ENCODE measurements around the gene ARHGAP4.
A peak's percentile ranks its signal among the peaks of the same experiment; 100 is the strongest.

Gene ARHGAP4

DNA sequence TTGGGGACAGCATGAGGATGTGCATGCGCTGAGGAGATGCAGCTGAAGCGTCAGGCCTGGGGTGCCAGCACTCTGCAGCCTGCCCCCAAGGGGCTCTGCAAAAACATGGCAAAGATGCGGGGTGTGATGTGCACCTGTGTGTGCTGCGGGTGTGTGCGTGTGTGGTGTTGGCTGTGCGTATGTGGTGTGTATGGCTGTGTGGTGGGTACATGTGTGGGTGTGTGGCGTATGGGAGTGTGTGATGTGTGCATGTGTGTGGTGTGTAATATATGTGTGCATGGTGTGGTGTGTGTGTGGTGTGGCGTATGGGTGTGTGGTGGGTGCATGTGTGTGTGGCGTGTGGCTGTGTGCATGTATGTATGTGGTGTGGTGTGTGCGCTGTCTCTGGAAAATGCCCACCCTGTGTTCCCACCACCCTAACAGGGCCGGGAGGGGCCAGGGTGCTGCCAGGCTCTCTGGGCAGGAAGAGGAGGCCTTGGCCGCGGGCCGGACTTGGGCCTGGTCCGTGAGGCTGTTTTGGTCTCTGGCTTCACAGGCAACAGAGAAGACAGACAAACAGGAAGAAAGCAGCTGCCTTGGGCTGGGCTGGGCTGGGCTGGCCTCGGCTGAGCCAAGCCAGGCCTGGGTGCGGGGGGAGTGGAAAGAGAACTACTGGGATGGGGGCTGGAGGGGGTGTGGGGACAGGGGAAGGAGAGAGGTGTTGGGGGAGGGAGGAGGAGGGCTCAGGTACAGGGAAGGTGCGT is 22.7 kb downstream of the ARHGAP4 start:
- DNase-seq, result no peak

DNA sequence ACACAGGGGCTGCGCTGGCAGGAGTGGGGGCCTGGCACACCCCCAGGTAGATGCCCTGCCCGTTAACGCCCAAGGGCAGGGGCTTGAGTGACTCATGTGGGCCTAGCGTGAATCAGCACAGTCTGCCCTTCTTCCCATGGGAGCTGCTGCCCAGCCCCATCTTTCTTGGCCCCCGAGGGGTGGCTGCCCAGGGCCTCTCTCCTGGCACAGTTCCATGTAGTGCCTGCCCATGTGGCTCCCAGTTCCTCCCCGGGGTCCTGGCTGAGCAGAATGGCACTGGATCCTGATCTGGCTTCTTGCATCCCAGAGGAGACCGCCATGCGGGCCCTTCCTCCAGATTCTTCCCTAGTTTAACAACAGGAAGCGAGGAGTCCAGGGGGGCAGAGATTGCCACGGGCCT is 23.7 kb downstream of the ARHGAP4 start:
- no peak for DNase-seq

DNA sequence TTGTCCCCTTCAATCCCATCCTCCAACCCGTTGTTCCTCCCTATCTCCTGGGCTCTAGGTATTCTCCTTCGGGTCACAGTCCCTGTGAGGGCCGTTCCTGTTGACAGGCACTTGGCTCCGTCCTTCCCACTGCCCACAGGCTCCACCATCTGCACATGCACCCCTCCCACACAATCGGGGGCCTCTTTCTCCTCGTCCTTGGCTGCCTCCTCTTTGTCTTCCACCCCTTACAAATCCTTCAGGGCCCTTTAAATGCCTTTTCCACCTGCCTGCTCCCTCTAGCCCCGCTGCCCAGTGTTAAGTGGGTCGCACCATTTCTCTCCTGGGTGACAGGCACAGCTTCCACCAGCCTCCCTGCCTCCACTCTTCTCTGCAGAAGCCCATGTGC is 24.3 kb downstream of the ARHGAP4 start:
- no peak for DNase-seq

DNA sequence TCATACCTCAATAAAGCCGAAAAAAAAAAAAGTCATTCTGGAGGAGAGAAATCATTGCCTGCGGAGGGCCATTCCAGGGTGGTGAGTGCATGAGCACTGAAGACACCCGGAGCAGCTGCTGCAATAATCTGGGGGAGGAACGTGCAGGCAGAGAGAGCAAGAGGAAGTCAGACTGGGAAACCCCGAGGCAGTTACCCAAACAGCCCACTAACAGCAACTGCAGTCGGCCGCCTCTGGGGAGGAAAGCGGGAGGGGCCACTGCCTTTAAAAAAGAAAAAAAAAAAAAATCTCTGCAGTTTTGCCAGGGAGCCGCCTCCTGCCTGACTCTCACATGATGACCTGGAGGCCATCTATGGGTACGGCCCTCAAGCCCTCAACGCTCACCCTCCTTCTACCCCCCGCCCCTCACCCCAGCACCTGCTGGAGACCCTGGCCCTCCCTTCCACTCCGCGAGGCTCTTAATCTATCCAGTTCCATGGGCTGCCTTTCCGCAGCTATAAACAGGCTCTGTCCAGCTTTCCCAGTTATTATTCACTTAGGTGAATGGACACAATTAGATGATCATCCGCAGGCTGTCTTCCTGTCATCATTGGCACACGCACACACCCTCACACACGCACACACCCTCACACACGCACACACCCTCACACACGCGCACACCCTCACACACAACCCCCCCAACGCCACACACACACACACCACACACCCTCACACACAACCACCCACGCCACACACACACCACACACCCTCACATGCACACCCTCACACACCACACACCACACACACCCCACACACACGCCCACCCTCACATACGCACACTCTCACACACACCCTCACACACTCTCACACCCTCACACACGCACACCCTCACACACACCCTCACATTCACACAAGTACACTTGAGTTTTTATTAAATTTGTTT is 25.0 kb downstream of the ARHGAP4 start:
- DNase-seq, result peak; percentile 63

DNA sequence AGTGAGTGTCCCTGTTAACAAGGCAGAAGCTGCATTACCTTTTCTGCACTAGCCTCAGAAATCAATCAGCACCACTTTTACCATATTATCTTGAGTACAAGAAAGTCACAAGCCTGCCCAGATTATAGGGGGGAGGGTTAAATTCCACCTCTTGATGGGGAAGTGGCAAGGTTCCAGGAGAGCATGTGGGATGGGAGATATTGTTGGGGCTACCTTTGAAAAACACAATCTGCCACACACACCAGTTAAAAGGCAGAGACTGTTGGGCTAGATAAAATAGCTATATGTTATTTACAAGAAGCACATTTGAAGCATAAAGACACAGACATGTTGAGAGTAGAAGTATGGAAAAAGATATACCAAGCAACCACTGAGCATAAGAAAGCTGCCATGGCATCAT is 28.2 kb downstream of the ARHGAP4 start:
- DNase-seq, result no peak

DNA sequence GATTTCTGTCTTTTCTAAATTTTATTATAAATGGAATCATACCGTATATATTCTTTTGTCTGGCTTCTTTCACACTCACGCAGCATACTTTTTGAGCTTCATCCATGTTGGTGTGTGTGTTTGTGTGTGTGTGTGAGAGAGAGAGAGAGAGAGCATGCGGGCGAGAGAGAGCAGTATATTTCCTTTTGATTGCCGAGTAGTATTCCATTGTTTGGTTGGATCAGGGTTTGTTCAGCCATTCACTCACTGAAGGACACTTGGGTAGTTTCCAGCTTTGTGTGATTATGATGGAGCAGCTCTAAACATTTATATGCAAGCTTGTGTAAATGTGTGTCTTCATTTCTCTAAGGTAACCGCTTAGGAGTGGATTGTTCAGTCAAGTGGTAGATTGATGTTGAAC is 36.9 kb downstream of the ARHGAP4 start:
- no peak for DNase-seq

DNA sequence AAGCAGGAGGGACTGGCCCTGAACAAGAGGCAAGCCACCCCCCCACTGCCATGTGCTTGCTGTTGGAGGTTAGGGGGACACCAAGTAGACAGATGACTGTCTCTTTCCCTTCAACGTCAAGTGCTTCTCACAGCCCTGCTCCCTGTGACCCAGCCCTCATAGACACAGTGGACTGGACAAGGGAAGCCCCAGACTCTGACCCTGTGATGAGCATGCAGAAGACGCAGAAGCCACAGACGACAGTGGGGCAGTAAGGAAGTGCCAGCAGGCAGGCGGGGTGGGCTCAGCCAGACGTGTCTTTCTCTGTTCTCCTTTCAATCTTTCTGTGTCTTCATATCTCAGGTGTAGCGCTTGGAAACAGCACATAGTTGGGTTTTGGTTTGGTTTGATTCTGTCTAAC is 37.7 kb downstream of the ARHGAP4 start:
- DNase-seq, result no peak

DNA sequence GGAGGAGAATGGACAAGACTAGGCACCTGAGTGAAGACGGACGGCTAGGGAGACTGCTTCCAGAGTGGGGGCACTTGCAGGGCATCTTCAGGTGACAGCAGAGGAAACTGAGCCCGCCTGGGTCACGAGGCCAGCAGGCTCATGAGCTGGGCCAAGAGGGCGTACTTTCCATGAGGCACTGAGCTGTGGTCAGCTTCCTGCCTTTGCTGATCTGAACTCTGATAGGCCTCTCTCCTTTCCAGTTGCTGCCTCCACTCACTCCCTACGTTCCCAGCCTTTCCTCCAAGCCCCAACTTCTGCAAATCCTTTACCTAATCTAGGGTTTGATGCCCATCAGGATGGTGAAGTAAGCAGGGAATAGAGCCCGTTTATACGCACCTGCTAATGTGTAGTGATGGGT is 38.7 kb downstream of the ARHGAP4 start:
- DNase-seq, result no peak

DNA sequence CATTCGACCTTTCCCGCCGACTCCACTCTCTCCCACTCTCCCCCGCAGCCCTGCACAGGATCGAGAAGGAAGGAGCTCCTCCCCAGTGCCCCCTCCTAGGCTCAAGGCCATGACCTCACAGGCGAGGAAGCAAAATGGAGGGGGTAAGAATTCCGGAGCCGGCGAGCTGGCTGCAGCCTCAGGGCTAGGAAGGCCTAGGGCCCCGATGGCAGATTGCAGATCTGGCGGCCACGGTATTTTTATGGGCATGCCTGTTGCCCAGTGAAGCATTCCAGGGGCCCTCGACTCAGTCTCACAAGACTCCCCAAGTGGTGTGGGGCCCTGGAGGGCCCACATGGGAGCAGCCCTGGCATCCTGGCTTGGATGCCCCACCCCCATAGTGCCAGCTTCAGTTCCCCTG is 39.1 kb downstream of the ARHGAP4 start:
- DNase-seq, result no peak

DNA sequence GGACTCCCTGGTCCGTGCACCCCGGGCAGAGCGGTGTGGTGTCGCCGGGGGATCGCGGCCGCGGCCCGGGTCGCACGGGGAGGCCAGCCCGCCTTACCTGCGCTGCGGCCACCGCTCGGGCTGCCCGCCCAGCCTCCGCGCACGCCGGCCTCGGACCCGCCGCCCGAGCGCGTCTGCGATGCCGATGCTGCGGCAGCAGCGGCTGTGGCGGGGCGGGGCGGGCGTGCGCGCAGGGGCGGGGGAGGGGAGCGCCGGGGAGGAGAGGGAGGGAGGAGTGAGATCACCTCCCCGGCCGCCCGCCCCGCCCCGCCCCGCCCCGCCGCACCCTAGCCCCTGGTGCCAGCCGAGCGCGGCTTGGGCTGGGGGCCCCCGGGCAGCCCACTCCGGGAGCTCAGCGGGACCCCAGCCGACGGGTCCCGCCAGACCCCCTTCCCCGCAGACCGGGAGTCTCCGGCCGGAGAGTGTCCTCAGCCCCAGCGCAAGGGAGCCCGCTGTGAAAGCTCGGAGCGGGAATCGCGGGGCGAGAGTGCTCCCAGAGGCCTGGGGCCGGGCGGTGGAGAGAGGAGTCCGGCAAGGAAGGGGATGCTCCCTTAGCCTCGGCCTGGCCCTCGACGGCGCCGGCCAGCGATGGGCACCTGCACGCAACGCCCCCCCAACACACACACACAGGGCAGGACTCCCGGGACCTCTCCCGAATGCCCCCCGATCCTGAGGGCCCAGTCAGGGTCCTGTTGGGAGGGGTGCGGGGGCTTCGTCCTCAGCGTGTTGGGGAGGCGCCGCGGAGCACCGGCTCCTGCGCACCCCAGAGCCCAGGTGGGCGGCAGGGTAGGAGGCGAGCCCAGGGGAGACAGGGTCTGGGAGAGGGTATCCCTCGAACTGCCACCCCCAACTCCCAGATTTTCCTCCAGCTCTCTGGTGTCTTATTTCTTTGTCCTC is 39.8 kb downstream of the ARHGAP4 start, which contains the start of gene L1CAM:
TSS of gene L1CAM (minus strand) at position 206 of the 936 bp plus-strand sequence. CDS start 10,337 bp downstream, outside the sequence.
- no peak for DNase-seq

DNA sequence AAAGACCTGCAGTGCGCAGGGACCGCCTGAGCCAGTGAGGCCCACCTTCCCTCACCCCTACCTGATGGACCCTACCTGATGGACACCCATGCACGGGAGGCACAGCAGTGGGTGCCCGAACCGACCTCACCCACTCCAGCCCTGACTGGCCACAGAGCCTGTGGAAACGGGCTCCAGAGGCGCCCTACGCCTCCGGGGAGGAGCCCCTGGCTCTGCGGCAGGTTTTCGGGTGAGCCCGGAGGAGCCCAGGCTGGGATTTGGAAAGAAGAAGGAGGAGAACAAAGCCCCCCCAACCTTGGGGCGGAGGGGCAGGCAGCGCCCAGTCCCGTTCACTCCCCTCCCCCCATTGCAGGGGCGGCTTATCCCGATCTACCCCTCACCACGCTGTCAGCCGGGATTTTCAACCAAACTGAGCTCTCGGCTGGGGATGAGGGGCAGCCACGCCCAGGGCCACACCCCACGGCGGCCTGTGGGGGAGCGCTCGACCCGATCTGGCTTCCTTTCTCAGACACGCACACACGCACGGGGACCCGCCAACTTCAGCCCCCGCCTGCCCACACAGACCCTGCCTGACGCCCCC is 40.8 kb downstream of the ARHGAP4 start:
- no peak for DNase-seq

DNA sequence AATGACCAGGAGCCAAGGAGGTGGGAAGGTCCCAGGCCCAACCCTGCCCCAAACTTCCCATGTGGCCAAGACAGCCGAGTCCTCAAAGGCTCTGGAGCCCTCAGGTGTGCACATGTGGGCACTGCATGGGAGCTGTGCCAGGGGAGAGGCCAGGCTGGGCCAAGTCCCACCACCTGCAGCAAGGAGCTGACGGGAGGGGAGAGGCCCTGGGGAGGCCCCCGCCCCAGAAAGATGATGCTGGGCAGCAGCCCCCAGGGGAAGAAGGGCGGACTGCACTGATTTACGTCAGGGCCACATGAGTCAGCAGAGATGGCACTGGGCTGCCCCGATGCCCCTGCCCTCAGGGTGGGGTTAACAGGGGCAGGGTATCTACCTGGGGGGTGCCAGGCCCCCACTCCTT is 41.5 kb downstream of the ARHGAP4 start:
- DNase-seq, result no peak

DNA sequence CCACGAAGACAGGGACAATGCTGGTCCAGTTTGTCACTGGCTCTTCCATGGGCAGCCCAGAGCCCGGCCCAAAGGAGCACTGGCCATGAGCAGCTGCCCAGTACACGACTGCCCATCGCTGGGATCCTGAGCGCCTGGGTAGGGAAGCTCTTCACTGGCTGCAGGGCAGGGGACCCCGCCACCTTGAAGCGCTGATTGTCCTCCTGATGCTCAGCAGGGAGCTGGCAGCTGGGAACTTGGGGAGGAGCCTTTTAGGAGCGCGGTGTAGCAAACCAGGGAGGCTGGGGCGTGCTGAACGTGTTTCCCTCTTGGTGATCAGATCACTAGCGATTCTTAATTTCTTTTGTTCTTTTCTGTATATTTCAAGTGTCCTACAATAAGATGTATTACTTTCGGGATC is 41.9 kb downstream of the ARHGAP4 start:
- DNase-seq, result no peak

DNA sequence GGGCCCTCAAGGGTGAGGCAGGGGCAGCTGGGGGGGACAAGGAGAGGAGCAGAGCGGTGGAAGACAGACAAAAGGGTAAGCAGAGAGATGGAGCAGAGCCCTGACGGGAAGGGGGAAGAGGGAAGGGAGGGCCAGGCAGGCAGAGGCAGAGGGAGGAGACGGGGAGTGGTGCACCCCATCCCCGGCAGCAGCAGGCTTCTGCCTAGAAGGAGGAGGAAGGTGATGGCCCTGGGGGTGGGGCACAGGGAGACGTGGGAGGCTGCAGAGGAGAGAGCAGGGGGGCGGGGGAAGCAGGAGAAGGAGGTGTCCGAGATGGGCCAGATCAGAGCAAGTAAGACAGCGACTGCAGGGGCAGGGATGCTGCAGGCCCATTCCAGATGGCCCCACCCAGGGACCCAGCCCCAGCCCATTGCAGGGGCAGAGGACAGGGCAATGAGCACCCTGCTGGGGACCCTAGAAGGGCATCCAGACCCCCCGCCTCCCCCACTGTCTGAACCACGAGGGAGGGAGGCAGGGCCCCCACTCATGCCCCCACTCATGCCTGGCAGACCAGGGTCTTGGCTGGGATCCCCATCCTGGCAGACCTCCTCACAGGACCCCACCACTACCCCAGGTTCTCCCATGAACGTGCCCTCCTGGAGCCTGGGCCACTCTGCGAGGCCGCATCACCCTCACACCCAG is 42.8 kb downstream of the ARHGAP4 start:
- no peak for DNase-seq

DNA sequence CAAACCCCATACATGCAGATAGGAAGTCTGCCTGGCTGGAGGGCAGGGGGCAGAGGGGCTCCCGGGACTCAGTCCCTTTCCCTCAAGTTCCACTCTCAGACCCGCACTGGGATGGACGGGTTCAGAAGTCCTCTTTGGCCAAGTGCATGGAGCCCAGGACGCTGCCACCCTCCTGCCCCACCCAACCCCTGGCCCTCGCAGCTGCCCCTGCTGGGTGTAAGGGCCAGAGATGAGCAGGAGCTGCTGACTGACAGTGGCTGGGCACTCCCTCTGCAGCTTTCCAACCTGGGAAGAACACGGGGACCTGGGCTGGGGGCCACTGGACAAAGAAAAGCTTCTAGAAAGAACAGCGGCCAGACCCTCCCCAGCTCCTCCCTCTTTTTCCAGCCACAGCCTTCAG is 43.5 kb downstream of the ARHGAP4 start:
- DNase-seq, result no peak

DNA sequence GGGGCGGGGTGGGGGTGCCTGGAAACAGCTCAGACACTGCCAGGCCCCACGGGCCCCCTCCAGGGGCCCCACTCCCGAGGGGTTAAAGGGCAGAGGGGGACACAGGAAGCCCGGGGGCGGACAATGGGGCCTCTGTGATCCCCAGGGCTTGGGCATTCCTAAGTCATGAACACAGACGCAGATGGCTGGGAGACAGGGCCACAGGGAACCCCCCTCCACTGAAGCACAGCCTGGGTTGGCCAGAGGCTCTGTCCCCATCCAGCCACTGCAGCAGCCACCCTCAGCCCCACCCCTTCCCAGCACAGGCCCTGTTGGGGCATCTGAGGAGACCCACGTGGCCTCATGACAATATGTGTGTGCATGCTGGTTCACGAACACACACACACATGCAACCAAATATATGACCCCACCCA is 44.0 kb downstream of the ARHGAP4 start:
- no peak for DNase-seq

DNA sequence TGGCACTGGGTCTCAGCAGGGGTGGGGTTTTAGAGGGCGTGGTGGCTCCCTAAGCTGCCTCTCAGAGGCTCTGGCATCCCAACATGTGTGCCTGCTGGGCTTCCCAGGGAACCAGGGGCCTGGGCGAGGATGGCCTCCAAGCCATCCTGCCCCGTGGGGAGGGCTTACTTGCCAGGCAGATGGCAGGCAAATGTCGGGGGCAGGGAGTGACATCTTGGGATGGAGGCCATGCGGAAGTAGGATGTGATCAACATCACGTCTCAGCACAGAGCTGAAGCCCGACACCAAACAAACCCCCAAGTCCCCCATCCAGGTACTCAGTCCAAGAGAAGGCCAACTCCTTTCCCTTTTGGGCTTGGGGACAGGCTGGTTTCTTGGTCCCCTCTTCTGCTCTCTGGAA is 44.8 kb downstream of the ARHGAP4 start:
- DNase-seq, result no peak

DNA sequence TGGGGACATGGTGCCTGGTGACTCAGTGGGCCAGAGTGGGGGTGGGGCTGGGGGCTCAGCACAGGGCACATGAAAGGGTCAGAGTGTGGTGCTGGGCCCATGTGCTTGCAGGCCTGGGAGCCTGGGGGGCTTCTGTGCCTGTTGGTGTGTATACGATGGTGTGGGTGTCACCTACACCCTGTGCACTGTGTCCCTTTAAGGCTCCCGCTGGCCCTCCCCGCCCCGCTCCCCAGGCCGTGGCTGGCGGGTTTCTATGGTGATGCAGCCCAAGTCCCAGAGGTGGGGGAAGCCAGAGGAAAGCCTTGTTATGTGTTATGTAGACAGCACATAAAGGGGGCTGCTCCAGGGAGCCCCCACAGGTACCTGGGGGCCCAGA is 45.6 kb downstream of the ARHGAP4 start:
- no peak for DNase-seq

DNA sequence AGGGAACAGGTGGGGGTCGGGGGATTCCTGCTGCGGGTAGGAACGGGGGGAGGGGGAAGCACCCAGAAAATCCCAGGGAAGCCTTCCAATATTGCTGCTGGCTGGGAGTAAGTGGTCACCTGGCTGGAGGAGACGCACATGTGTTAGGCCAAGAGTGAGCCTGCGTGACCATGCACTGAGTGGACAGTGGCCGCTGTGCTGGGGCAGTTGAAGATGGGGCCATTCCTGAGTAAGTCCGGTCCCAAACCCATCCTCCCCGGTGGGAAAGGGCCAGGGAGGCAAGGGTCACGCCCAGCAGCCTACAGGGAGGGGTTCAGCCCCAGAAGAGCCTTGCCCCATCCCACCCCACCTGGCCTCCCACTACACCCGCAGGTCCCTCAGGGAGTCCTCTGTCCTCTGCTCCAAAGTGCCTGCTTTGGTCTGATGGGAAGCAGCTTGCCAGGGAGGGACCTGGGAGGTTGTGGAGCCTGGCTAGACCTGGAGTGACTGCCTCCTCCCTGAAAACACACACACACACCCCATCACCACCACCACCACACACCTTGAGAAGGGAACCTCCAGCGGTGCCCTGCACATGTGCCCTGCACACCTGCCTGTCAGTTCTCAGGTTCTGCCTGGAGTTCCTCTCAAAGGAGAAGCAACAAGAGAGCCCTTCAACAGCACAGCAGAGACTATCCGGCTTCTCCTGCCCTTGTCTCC is 46.2 kb downstream of the ARHGAP4 start:
- DNase-seq, result no peak

DNA sequence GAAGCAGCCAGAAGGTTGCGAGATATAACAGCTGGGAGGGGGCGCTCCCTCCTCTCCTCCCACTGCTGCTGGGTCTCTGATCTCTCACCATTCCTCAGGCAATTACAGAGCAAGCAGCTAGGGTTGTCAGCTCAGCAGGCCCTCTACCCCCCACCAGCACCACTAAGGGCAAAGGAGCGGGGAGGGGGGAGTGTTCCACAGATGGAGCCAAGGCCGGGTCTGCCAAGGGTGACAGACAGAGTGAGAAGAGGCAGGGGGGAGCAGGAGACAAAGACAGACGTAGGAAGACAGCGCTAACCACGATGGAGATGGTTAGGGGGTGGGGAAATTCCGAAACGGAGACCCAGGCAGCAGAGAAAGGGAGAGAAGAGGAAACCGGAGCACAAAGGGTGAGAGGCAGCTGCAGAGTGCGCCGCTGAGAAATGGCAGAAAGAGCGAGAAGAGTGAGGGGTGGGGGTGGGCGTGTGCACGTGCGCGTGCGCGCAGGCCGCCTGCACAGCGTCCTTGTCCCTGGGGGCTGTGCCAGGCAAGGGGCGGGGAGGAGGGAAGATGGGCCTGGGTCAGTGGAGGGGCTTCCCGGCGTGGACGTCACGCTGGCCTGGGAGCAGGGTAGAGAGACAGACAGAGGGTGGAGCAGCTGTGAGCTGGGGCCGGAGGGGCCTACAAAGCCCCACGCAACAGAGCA is 47.0 kb downstream of the ARHGAP4 start:
- no peak for DNase-seq

DNA sequence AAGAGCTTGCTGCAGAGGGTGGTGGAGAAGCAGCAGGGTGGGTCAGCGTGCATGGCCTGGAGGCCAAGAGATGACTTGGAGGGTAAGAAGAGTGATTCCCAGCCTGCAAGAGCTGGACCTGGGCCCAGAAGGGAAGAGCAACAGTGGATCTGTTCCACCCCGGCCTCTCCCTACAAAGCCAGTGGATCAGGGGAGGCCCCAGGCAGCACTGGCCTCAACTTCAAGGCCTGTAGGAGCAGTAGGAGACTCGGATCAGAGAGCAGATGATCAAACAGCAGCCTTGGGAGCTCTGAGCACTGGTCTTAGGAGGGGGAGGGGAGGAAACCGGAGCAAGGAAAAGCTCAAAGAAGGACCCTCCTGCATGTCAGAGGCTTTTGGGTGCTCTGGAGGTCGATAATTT is 47.7 kb downstream of the ARHGAP4 start:
- no peak for DNase-seq
